GM19452 (cell line): ENCODE data around the gene CTU2.

Source experiments
- ATAC-seq: cut with Tn5 transposase; IDR thresholded peaks from one replicate; pipeline ENCODE4 v1.9.1; 2021; ENCODE audit not compliant: unreplicated experiment

Gene CTU2

GRCh38 chr16:88681084-88681680 lies 25.1 kb upstream of the CTU2 start:
- no peak for ATAC-seq

GRCh38 chr16:88681709-88682451 lies 24.4 kb upstream of the CTU2 start:
- no peak for ATAC-seq

- no peak for ATAC-seq
Measured at GRCh38 chr16:88684569-88685155, 21.6 kb upstream of the CTU2 start.

GRCh38 chr16:88685156-88686061 lies 20.9 kb upstream of the CTU2 start:
- no peak for ATAC-seq

- no peak for ATAC-seq
Measured at GRCh38 chr16:88686062-88686438, 20.3 kb upstream of the CTU2 start.

- peak; percentile 70 for ATAC-seq
Measured at GRCh38 chr16:88686439-88687253, 19.7 kb upstream of the CTU2 start, which contains the start of gene SNAI3. Gene SNAI3 (minus strand): TSS chr16:88686507. CDS start chr16:88686406, 101 bp downstream.

GRCh38 chr16:88687254-88687576 lies 19.1 kb upstream of the CTU2 start:
- no peak for ATAC-seq

- ATAC-seq, result no peak
Measured at GRCh38 chr16:88687676-88688012, 18.7 kb upstream of the CTU2 start.

GRCh38 chr16:88688013-88688778 lies 18.1 kb upstream of the CTU2 start:
- no peak for ATAC-seq

GRCh38 chr16:88690341-88691128 lies 15.8 kb upstream of the CTU2 start:
- ATAC-seq, result no peak

GRCh38 chr16:88691129-88691813 lies 15.0 kb upstream of the CTU2 start:
- no peak for ATAC-seq

- no peak for ATAC-seq
Measured at GRCh38 chr16:88691924-88692560, 14.3 kb upstream of the CTU2 start.

- ATAC-seq, result no peak
Measured at GRCh38 chr16:88692861-88693260, 13.4 kb upstream of the CTU2 start.

- no peak for ATAC-seq
Measured at GRCh38 chr16:88693420-88694177, 12.7 kb upstream of the CTU2 start.

- no peak for ATAC-seq
Measured at GRCh38 chr16:88694221-88695087, 11.8 kb upstream of the CTU2 start.

GRCh38 chr16:88695218-88695617 lies 11.1 kb upstream of the CTU2 start:
- no peak for ATAC-seq
